Endothelial cell (in vitro differentiated cells): ENCODE measurements around the gene POP4. TPM values are rescaled to one million over a fixed set of nuclear protein-coding genes. Genes with fewer than 3 reads are reported as not detected.

ENCODE experiments used
- DNase-seq: peaks from one replicate; pipeline ENCODE4 v3.0.0; 2021; ENCODE audit warnings: low spot score
- H3K27ac Mint-ChIP-seq: one replicate; pipeline ENCODE4 v1.8.0; 2021; ENCODE audit warnings: mixed read lengths, inconsistent platforms; ENCODE audit not compliant: unreplicated experiment
- H3K27me3 Mint-ChIP-seq: one replicate; pipeline ENCODE4 v1.8.0; 2021; ENCODE audit warnings: mild to moderate bottlenecking, moderate library complexity, mixed read lengths, inconsistent platforms; ENCODE audit not compliant: unreplicated experiment
- H3K36me3 Mint-ChIP-seq: one replicate; pipeline ENCODE4 v1.8.0; 2021; ENCODE audit warnings: mild to moderate bottlenecking, low read depth, mixed read lengths, inconsistent platforms; ENCODE audit not compliant: unreplicated experiment
- H3K4me1 Mint-ChIP-seq: one replicate; pipeline ENCODE4 v1.8.0; 2021; ENCODE audit warnings: mild to moderate bottlenecking, mixed read lengths, inconsistent platforms; ENCODE audit not compliant: unreplicated experiment
- H3K4me3 Mint-ChIP-seq: one replicate; pipeline ENCODE4 v1.8.0; 2021; ENCODE audit warnings: mild to moderate bottlenecking, mixed read lengths, inconsistent platforms; ENCODE audit not compliant: unreplicated experiment
- H3K9me3 Mint-ChIP-seq: one replicate; pipeline ENCODE4 v1.8.0; 2021; ENCODE audit warnings: mixed read lengths, inconsistent platforms; ENCODE audit not compliant: unreplicated experiment
- CTCF ChIP-seq: fragments of 200-600 bp; sonication (generic); IDR thresholded peaks from one replicate; pipeline ENCODE4 v1.5.0; 2021; ENCODE audit warnings: antibody characterized with exemption; ENCODE audit not compliant: unreplicated experiment
- total RNA-seq: library from RNA; stranded (reverse); fragmentation: NEBNext Ultra II Directional; extraction: Animal tissue kit (Norgen Biotek cat#: 25700); gene quantifications from one replicate; pipeline ENCODE4 v1.2.1, GENCODE V29; 2021; ENCODE audit not compliant: unreplicated experiment

Gene POP4
- total RNA-seq, 1 donor from 2014 or later, result 48.8 TPM

GRCh38 chr19:29643361-29643935, 37.4 kb downstream of the POP4 start:
- Mint-ChIP-seq H3K4me3 (no peak overlapping the region), H3K9me3 (no peaks in the 10 kb centered on the region), H3K36me3 (no peaks in the 10 kb centered on the region), H3K4me1 (no peaks in the 10 kb centered on the region), H3K27me3 (peaks cover 5% of the 10 kb centered on the region), H3K27ac (no peak overlapping the region)
- TF ChIP-seq CTCF, result no peak
- DNase-seq, result no peak

- H3K27me3 Mint-ChIP-seq, result peaks cover 5% of the 10 kb centered on the region
- no peak for TF ChIP-seq CTCF
- no peak overlapping the region for H3K27ac Mint-ChIP-seq
- no peak overlapping the region for H3K4me3 Mint-ChIP-seq
- no peaks in the 10 kb centered on the region for H3K4me1 Mint-ChIP-seq
- DNase-seq, result no peak
- H3K36me3 Mint-ChIP-seq, result no peaks in the 10 kb centered on the region
- no peaks in the 10 kb centered on the region for H3K9me3 Mint-ChIP-seq
These were observed 38.1 kb downstream of the POP4 start for GRCh38 chr19:29644210-29644609.

- no peaks in the 10 kb centered on the region for H3K4me1 Mint-ChIP-seq
- no peaks in the 10 kb centered on the region for H3K36me3 Mint-ChIP-seq
- no peak for TF ChIP-seq CTCF
- no peak for DNase-seq
- no peak overlapping the region for H3K27ac Mint-ChIP-seq
- H3K9me3 Mint-ChIP-seq, result no peaks in the 10 kb centered on the region
- H3K4me3 Mint-ChIP-seq, result no peak overlapping the region
- H3K27me3 Mint-ChIP-seq, result no peaks in the 10 kb centered on the region
These were observed 39.4 kb downstream of the POP4 start for GRCh38 chr19:29645491-29645867.

GRCh38 chr19:29645911-29646310, 39.8 kb downstream of the POP4 start:
- H3K4me1 Mint-ChIP-seq, result no peaks in the 10 kb centered on the region
- DNase-seq, result no peak
- no peak for TF ChIP-seq CTCF
- H3K4me3 Mint-ChIP-seq, result no peak overlapping the region
- no peaks in the 10 kb centered on the region for H3K36me3 Mint-ChIP-seq
- H3K27me3 Mint-ChIP-seq, result no peaks in the 10 kb centered on the region
- no peak overlapping the region for H3K27ac Mint-ChIP-seq
- H3K9me3 Mint-ChIP-seq, result no peaks in the 10 kb centered on the region

GRCh38 chr19:29650772-29651387, 44.8 kb downstream of the POP4 start:
- H3K4me1 Mint-ChIP-seq, result no peaks in the 10 kb centered on the region
- H3K27ac Mint-ChIP-seq, result no peak overlapping the region
- no peaks in the 10 kb centered on the region for H3K27me3 Mint-ChIP-seq
- no peak overlapping the region for H3K4me3 Mint-ChIP-seq
- H3K9me3 Mint-ChIP-seq, result no peaks in the 10 kb centered on the region
- no peaks in the 10 kb centered on the region for H3K36me3 Mint-ChIP-seq
- no peak for DNase-seq
- TF ChIP-seq CTCF, result no peak
